Left ventricle myocardium inferior (tissue), 1 donor: Measurements from ENCODE around the gene IKZF1. TPM values are rescaled to one million over a fixed set of nuclear protein-coding genes. Genes with fewer than 3 reads are reported as not detected.

Experiments used
- DNase-seq: peaks from one replicate; pipeline ENCODE4 v3.0.0-alpha.2; 2020
- H3K27ac ChIP-seq: fragments of 200-600 bp; replicated peaks from 2 replicates; pipeline ENCODE4 v1.8.0; 2021
- H3K27me3 ChIP-seq: fragments of 200-600 bp; 2 replicates; pipeline ENCODE4 v1.8.0; 2021; ENCODE audit warnings: low read depth
- H3K36me3 ChIP-seq: fragments of 200-600 bp; 2 replicates; pipeline ENCODE4 v1.8.0; 2021
- H3K4me1 ChIP-seq: fragments of 200-600 bp; 2 replicates; pipeline ENCODE4 v1.8.0; 2021
- H3K4me3 ChIP-seq: fragments of 200-600 bp; 2 replicates; pipeline ENCODE4 v1.8.0; 2021; ENCODE audit warnings: mild to moderate bottlenecking, moderate library complexity
- H3K9me3 ChIP-seq: fragments of 200-600 bp; replicated peaks from 2 replicates; pipeline ENCODE4 v1.8.0; 2021
- CTCF ChIP-seq: fragments of 200-600 bp; IDR thresholded peaks from 2 replicates; pipeline ENCODE4 v1.8.0; 2021; ENCODE audit warnings: antibody characterized with exemption, mild to moderate bottlenecking, borderline replicate concordance
- intact Hi-C: fragments of 100-400 bp; cut with micrococcal nuclease; formaldehyde crosslinking; loops from one replicate; pipeline ENCODE4 v1.11.0; 2022
- total RNA-seq: library from RNA; stranded (reverse); fragmentation: NEBNext Ultra II Directional; extraction: Animal tissue kit (Norgen Biotek cat#: 25700); gene quantifications from one replicate; pipeline ENCODE4 v1.2.1, GENCODE V29; 2021
- donor health status: DM: no; HTN: yes; CAD: no; lungs with severe emphysema.

Gene IKZF1
- total RNA-seq, 1 donor from 2014 or later = 2.1 TPM

GRCh38 chr7:50265968-50266634, 38.4 kb upstream of the IKZF1 start:
- Histone ChIP-seq H3K27ac (no peak overlapping the region), H3K9me3 (no peaks in the 10 kb centered on the region), H3K27me3 (peaks cover 45% of the 10 kb centered on the region), H3K4me3 (no peak overlapping the region), H3K4me1 (no peaks in the 10 kb centered on the region), H3K36me3 (no peaks in the 10 kb centered on the region)
- intact Hi-C loops = no loop called here
- no peak for TF ChIP-seq CTCF
- DNase-seq = no peak

- no peak overlapping the region for H3K4me3 ChIP-seq
These were observed 37.7 kb upstream of the IKZF1 start for GRCh38 chr7:50266635-50267386.

DNA sequence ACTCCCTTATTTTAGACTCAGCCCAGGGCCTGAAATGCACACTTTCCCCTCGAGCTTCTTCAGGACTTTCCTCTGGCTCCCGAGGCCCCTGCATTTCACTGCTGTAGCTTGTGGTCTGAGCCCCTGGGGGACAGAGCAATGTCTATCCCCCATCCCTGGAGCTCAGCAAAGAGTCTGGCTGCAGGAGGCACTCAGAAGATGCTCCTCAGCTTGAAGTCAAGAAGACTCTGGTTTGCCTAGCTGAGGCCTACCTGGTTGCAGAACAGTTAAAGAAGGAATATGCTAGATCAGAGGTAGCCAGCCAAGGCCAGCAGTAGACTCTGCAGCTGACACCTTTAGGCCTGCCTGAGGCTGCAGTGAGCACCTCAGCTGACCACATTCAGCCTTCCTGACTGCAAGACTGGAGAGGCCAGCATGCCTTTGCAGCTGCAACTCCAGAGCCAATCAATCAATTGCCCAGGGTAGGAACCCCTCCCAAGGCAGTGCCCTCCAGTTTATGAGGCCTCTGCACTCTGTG, 36.9 kb upstream of the IKZF1 start:
- no peaks in the 10 kb centered on the region for H3K4me1 ChIP-seq
- no peak overlapping the region for H3K27ac ChIP-seq
- peaks cover 45% of the 10 kb centered on the region for H3K27me3 ChIP-seq
- no peaks in the 10 kb centered on the region for H3K9me3 ChIP-seq
- TF ChIP-seq CTCF = no peak
- H3K4me3 ChIP-seq = no peak overlapping the region
- no peaks in the 10 kb centered on the region for H3K36me3 ChIP-seq
- intact Hi-C loops = no loop called here
- DNase-seq = no peak

More at GRCh38 chr7:50266635-50267386, 37.7 kb upstream of the IKZF1 start:
- TF ChIP-seq CTCF = no peak
- intact Hi-C loops = no loop called here
- Histone ChIP-seq H3K9me3 (no peaks in the 10 kb centered on the region), H3K4me1 (no peaks in the 10 kb centered on the region), H3K27ac (no peak overlapping the region), H3K27me3 (peaks cover 45% of the 10 kb centered on the region), H3K36me3 (no peaks in the 10 kb centered on the region)
- DNase-seq = peak; percentile 17

DNA sequence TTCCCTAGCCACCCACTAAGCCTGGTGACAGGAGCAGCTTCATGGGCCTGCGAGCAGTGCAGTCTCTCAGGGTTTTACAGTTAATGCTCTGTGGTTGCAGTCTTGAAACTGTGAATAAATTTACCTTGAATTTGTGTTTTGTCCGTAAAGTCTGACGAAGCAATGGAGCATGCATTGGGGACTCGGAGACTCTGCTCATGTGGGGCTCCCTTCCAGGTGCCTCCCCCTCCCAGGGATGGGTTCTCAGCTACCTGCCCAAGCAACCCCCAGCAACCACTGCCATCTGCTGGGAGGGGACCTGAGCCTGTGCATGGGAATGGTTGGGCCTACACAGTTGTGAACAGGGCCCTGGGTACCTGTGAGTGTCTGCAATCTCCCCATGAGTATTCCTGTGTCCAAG, 36.3 kb upstream of the IKZF1 start:
- peaks cover 52% of the 10 kb centered on the region for H3K27me3 ChIP-seq
- no peaks in the 10 kb centered on the region for H3K9me3 ChIP-seq
- no peaks in the 10 kb centered on the region for H3K36me3 ChIP-seq
- intact Hi-C loops = no loop called here
- no peak overlapping the region for H3K27ac ChIP-seq
- no peak overlapping the region for H3K4me3 ChIP-seq
- H3K4me1 ChIP-seq = no peaks in the 10 kb centered on the region
- no peak for TF ChIP-seq CTCF
- DNase-seq = no peak

DNA sequence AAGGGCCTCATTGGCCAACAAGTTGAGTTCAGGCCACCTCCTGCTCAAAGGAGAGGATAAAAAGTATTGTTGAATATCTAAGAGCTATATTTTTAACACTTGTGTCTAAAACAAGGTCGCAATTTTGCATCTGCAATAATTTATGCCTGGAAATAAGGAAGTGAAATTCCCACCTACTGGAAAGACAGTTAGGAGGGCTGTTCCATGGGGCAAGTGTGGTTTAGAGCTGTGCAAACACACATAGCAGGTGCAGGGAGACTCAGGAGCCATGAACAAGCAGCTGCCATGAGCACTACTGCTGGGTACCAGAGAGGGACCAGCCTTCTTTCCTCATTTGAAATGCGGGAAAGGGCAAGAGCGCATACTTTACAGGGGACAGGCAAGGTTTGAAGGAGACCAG, 35.5 kb upstream of the IKZF1 start:
- Histone ChIP-seq H3K4me3 (no peak overlapping the region), H3K27me3 (peaks cover 54% of the 10 kb centered on the region), H3K9me3 (no peaks in the 10 kb centered on the region), H3K4me1 (no peaks in the 10 kb centered on the region), H3K36me3 (no peaks in the 10 kb centered on the region), H3K27ac (no peak overlapping the region)
- DNase-seq = no peak
- no peak for TF ChIP-seq CTCF
- intact Hi-C loops = no loop called here
